ENCODE results near the gene PSAT1. TPM values are rescaled to one million over a fixed set of nuclear protein-coding genes. Genes with fewer than 3 reads are reported as not detected.

Gene PSAT1
- total and polyA plus RNA-seq, 2 of the 4 experiments (the other 2 are of a cell fraction): 77.2 to 88.4 TPM

- Histone ChIP-seq H3K4me2 (ENCODE audit: low read depth, low read length) (no peak overlapping the region), H2BK120ac (ENCODE audit: low read depth, low read length) (no peak overlapping the region), H3K14ac (replicated peaks; ENCODE audit: low read depth, low read length) (no peak overlapping the region), H4K91ac (ENCODE audit: insufficient read depth, low read depth, low read length) (no peak overlapping the region), H4K5ac (ENCODE audit: low read depth, low read length) (no peak overlapping the region), H3K79me1 (ENCODE audit: low read depth in 1 of 2, low read length in 2 of 2) (peaks cover 14 to 32% of the 10 kb centered on the region in 2 experiments; a peak in 3 of 4 replicates), H4K8ac (ENCODE audit: low read depth in 2 of 2, low read length in 2 of 2) (no peak overlapping the region), H3K27ac (ENCODE audit: insufficient read depth, low read length) (no peak overlapping the region), H3K27me3 (ENCODE audit: control insufficient read depth, insufficient read depth, low read length) (no peaks in the 10 kb centered on the region), H2BK5ac (ENCODE audit: low read depth, low read length, poor library complexity, severe bottlenecking) (no peak overlapping the region), H2AK9ac (replicated peaks; ENCODE audit: low read depth, low read length, poor library complexity) (no peak overlapping the region), H2BK15ac (ENCODE audit: low read depth, low read length) (no peak overlapping the region), H3K4me1 (ENCODE audit: control insufficient read depth, insufficient read depth, low read length) (peaks cover 1% of the 10 kb centered on the region; the same call in 1 of the 2 replicates), H2AK5ac (ENCODE audit: low read depth, low read length) (no peak overlapping the region), H2AFZ (replicated peaks; ENCODE audit: low read length, poor library complexity) (no peak overlapping the region), H3K4me3 (ENCODE audit: insufficient read depth, low read depth, low read length) (no peak overlapping the region), H3K36me3 (ENCODE audit: control insufficient read depth, insufficient read depth, low read length) (peaks cover 47% of the 10 kb centered on the region), H3K9me3 (ENCODE audit: control insufficient read depth, insufficient read depth, low read length) (no peaks in the 10 kb centered on the region), H2BK20ac (ENCODE audit: low read depth, low read length) (no peak overlapping the region), H3K9ac (ENCODE audit: low read depth, low read length) (no peak overlapping the region), H3K18ac (ENCODE audit: low read depth, low read length) (no peak overlapping the region), H3K56ac (ENCODE audit: extremely low read depth, insufficient read depth, low read length) (no peak overlapping the region), H4K20me1 (ENCODE audit: insufficient read depth, low read length) (peaks cover 25% of the 10 kb centered on the region; the same call in 1 of the 2 replicates), H3K23ac (ENCODE audit: low read depth, low read length) (no peak overlapping the region), H3K4ac (ENCODE audit: low read depth, low read length) (no peak overlapping the region), H3K9me1 (ENCODE audit: insufficient read depth, low read length) (peaks cover 13% of the 10 kb centered on the region)
- dilution Hi-C loops (cut with HindIII; ENCODE audit: low sequenced_read_pairs, unreplicated experiment) (no loop called here), in situ Hi-C loops (cut with MboI; ENCODE audit: low sequenced_read_pairs) (no loop called here), intact Hi-C loops (cut with micrococcal nuclease) (no loop called here)
- no peak for ATAC-seq (ENCODE audit: low read depth)
- DNase-seq: no peak
- ChIA-PET CTCF (no interaction called here), POLR2A (ENCODE audit: unreplicated experiment) (no interaction called here)
- 100% methylated on average over 1 of the region's 7 CpGs; no CpG with 5 or more reads in 1 of the 2 experiments for WGBS, 2 experiments (ENCODE audit: extremely low coverage in 2 of 2, insufficient read length in 1 of 2)
- no peak for TF ChIP-seq RAD21 (IDR thresholded peaks at IDR 0.05; ENCODE audit: low read length)
- no peak for TF ChIP-seq BHLHE40 (IDR thresholded peaks at IDR 0.05; ENCODE audit: low read depth, low read length)
- TF ChIP-seq, protein P1, sequence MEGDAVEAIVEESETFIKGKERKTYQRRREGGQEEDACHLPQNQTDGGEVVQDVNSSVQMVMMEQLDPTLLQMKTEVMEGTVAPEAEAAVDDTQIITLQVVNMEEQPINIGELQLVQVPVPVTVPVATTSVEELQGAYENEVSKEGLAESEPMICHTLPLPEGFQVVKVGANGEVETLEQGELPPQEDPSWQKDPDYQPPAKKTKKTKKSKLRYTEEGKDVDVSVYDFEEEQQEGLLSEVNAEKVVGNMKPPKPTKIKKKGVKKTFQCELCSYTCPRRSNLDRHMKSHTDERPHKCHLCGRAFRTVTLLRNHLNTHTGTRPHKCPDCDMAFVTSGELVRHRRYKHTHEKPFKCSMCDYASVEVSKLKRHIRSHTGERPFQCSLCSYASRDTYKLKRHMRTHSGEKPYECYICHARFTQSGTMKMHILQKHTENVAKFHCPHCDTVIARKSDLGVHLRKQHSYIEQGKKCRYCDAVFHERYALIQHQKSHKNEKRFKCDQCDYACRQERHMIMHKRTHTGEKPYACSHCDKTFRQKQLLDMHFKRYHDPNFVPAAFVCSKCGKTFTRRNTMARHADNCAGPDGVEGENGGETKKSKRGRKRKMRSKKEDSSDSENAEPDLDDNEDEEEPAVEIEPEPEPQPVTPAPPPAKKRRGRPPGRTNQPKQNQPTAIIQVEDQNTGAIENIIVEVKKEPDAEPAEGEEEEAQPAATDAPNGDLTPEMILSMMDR (conservative IDR thresholded peaks at IDR 0.05; ENCODE audit: low read depth, low read length): no peak
- no peak for TF ChIP-seq FOS (IDR thresholded peaks at IDR 0.05; ENCODE audit: low read depth, low read length)
- no peak for TF ChIP-seq RCOR1 (IDR thresholded peaks at IDR 0.05; ENCODE audit: insufficient replicate concordance, low read length)
- TF ChIP-seq POLR2A (IDR thresholded peaks at IDR 0.05; ENCODE audit: low read depth, low read length): no peak
- no peak for TF ChIP-seq NFE2L2 (IDR thresholded peaks at IDR 0.05; ENCODE audit: low read depth, low read length)
- TF ChIP-seq CEBPB (IDR thresholded peaks at IDR 0.05; ENCODE audit: low read depth, low read length): no peak
- TF ChIP-seq, protein P2, sequence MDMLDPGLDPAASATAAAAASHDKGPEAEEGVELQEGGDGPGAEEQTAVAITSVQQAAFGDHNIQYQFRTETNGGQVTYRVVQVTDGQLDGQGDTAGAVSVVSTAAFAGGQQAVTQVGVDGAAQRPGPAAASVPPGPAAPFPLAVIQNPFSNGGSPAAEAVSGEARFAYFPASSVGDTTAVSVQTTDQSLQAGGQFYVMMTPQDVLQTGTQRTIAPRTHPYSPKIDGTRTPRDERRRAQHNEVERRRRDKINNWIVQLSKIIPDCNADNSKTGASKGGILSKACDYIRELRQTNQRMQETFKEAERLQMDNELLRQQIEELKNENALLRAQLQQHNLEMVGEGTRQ (IDR thresholded peaks at IDR 0.05; ENCODE audit: low read depth, low read length): no peak
- no peak for TF ChIP-seq MAZ (IDR thresholded peaks at IDR 0.05; ENCODE audit: borderline replicate concordance, low read depth, low read length)
- TF ChIP-seq MXI1 (IDR thresholded peaks at IDR 0.05; ENCODE audit: borderline replicate concordance, low read depth, low read length): no peak
- TF ChIP-seq ELK1 (IDR thresholded peaks at IDR 0.05; ENCODE audit: borderline replicate concordance, low read depth, low read length): no peak
- TF ChIP-seq RFX5 (IDR thresholded peaks at IDR 0.05; ENCODE audit: low read depth, low read length): no peak
- no peak for TF ChIP-seq SMC3 (IDR thresholded peaks at IDR 0.05; ENCODE audit: low read depth, low read length)
- no peak for TF ChIP-seq MAFK (IDR thresholded peaks at IDR 0.05; ENCODE audit: low read depth, low read length)
- TF ChIP-seq CHD1 (IDR thresholded peaks at IDR 0.05; ENCODE audit: low read depth, low read length): no peak
- BruUV-seq (replicated peaks): no TSS peak
Measured at GRCh38 chr9:78321505-78321904, 24.6 kb downstream of the PSAT1 start.

All from IMR-90 (cell line).